Liver (tissue), 3 donors: ENCODE data around the gene KIAA1755.

Experiments
- EGR1 ChIP-seq, 2 donors: IDR thresholded peaks; 2 replicates each; pipeline ENCODE4 v1.6.1; 2016 to 2018; ENCODE audit warnings: antibody characterized with exemption in 2 of 2, low read depth in 2 of 2
- FOXA1 ChIP-seq: IDR thresholded peaks from 2 replicates; pipeline ENCODE4 v1.6.1; 2016; ENCODE audit warnings: antibody characterized with exemption
- GABPA ChIP-seq, 2 donors: IDR thresholded peaks in 1 of 2; conservative IDR thresholded peaks in 1 of 2; 2 replicates each; pipeline ENCODE4 v1.6.1; 2016; ENCODE audit warnings: antibody characterized with exemption in 2 of 2, mild to moderate bottlenecking in 1 of 2, moderate library complexity in 1 of 2
- JUND ChIP-seq, 2 donors: IDR thresholded peaks; 2 replicates each; pipeline ENCODE4 v1.6.1; 2016; ENCODE audit warnings: antibody characterized with exemption in 2 of 2
- RAD21 ChIP-seq, 2 donors: IDR thresholded peaks; 2 replicates each; pipeline ENCODE4 v1.6.1; 2016; ENCODE audit warnings: antibody characterized with exemption in 2 of 2, mild to moderate bottlenecking in 2 of 2
- SP1 ChIP-seq: IDR thresholded peaks from 2 replicates; pipeline ENCODE4 v1.6.1; 2018; ENCODE audit warnings: antibody characterized with exemption, mild to moderate bottlenecking
- TAF1 ChIP-seq: conservative IDR thresholded peaks from 2 replicates; pipeline ENCODE4 v1.6.1; 2016; ENCODE audit warnings: antibody characterized with exemption, mild to moderate bottlenecking
- YY1 ChIP-seq: IDR thresholded peaks from 2 replicates; pipeline ENCODE4 v1.6.1; 2016; ENCODE audit warnings: antibody characterized with exemption, mild to moderate bottlenecking
- TF ChIP-seq, protein P1 (sequence below): fragments of 150-350 bp; IDR thresholded peaks from 2 replicates; pipeline ENCODE4 v1.5.1; 2017; ENCODE audit warnings: improper control_type of control experiment, low read depth, low read length; ENCODE audit not compliant: missing input control
- TF ChIP-seq, protein P2 (sequence below): IDR thresholded peaks from 2 replicates; pipeline ENCODE4 v1.6.1; 2016; ENCODE audit warnings: antibody characterized with exemption, mild to moderate bottlenecking
- TF ChIP-seq, protein P3 (sequence below): IDR thresholded peaks from 2 replicates; pipeline ENCODE4 v1.6.1; 2016; ENCODE audit warnings: antibody characterized with exemption
- TF ChIP-seq, protein P4 (sequence below): IDR thresholded peaks from 2 replicates; pipeline ENCODE4 v1.6.1; 2016; ENCODE audit warnings: antibody characterized with exemption
- TF ChIP-seq, protein P5 (sequence below): IDR thresholded peaks from 2 replicates; pipeline ENCODE4 v1.6.1; 2016; ENCODE audit warnings: antibody characterized with exemption
- donor health status: healthy.
- donor health status: healthy.

DNA sequence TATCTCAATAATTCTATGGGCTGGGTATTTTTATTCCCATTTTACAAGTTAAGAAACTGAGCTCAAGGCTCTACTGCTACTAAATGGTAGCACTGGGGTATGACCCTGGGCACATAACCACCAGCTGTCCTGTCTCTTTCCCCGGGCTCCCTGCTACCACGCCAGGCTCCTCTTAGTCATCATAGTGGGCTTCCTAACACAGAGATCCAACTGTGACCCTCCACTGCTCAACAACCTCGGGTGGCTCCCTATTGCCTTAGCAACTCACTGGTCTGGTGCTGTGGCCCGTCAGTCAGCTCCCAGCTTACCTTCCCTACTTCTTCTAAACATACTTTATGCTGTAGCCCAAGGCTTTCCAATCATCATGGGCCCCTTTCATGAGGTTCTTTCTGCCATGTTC lies 4.5 kb downstream of the KIAA1755 start:
- TF ChIP-seq, protein P1, sequence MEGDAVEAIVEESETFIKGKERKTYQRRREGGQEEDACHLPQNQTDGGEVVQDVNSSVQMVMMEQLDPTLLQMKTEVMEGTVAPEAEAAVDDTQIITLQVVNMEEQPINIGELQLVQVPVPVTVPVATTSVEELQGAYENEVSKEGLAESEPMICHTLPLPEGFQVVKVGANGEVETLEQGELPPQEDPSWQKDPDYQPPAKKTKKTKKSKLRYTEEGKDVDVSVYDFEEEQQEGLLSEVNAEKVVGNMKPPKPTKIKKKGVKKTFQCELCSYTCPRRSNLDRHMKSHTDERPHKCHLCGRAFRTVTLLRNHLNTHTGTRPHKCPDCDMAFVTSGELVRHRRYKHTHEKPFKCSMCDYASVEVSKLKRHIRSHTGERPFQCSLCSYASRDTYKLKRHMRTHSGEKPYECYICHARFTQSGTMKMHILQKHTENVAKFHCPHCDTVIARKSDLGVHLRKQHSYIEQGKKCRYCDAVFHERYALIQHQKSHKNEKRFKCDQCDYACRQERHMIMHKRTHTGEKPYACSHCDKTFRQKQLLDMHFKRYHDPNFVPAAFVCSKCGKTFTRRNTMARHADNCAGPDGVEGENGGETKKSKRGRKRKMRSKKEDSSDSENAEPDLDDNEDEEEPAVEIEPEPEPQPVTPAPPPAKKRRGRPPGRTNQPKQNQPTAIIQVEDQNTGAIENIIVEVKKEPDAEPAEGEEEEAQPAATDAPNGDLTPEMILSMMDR: no peak
- TF ChIP-seq TAF1 (no peak), RAD21 (IDR thresholded peaks at IDR 0.05) (no peak), YY1 (no peak), GABPA (IDR thresholded peaks at IDR 0.05 in 1 of 2, conservative IDR thresholded peaks at IDR 0.05 in 1 of 2) (no peak), FOXA1 (no peak), SP1 (no peak), EGR1 (IDR thresholded peaks at IDR 0.05; ENCODE audit: low read depth in 2 of 2) (no peak), JUND (IDR thresholded peaks at IDR 0.05) (no peak)
- TF ChIP-seq, protein P2, sequence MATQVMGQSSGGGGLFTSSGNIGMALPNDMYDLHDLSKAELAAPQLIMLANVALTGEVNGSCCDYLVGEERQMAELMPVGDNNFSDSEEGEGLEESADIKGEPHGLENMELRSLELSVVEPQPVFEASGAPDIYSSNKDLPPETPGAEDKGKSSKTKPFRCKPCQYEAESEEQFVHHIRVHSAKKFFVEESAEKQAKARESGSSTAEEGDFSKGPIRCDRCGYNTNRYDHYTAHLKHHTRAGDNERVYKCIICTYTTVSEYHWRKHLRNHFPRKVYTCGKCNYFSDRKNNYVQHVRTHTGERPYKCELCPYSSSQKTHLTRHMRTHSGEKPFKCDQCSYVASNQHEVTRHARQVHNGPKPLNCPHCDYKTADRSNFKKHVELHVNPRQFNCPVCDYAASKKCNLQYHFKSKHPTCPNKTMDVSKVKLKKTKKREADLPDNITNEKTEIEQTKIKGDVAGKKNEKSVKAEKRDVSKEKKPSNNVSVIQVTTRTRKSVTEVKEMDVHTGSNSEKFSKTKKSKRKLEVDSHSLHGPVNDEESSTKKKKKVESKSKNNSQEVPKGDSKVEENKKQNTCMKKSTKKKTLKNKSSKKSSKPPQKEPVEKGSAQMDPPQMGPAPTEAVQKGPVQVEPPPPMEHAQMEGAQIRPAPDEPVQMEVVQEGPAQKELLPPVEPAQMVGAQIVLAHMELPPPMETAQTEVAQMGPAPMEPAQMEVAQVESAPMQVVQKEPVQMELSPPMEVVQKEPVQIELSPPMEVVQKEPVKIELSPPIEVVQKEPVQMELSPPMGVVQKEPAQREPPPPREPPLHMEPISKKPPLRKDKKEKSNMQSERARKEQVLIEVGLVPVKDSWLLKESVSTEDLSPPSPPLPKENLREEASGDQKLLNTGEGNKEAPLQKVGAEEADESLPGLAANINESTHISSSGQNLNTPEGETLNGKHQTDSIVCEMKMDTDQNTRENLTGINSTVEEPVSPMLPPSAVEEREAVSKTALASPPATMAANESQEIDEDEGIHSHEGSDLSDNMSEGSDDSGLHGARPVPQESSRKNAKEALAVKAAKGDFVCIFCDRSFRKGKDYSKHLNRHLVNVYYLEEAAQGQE: no peak
- TF ChIP-seq, protein P3, sequence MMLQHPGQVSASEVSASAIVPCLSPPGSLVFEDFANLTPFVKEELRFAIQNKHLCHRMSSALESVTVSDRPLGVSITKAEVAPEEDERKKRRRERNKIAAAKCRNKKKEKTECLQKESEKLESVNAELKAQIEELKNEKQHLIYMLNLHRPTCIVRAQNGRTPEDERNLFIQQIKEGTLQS: no peak
- TF ChIP-seq, protein P4, sequence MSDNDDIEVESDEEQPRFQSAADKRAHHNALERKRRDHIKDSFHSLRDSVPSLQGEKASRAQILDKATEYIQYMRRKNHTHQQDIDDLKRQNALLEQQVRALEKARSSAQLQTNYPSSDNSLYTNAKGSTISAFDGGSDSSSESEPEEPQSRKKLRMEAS: no peak
- TF ChIP-seq, protein P5, sequence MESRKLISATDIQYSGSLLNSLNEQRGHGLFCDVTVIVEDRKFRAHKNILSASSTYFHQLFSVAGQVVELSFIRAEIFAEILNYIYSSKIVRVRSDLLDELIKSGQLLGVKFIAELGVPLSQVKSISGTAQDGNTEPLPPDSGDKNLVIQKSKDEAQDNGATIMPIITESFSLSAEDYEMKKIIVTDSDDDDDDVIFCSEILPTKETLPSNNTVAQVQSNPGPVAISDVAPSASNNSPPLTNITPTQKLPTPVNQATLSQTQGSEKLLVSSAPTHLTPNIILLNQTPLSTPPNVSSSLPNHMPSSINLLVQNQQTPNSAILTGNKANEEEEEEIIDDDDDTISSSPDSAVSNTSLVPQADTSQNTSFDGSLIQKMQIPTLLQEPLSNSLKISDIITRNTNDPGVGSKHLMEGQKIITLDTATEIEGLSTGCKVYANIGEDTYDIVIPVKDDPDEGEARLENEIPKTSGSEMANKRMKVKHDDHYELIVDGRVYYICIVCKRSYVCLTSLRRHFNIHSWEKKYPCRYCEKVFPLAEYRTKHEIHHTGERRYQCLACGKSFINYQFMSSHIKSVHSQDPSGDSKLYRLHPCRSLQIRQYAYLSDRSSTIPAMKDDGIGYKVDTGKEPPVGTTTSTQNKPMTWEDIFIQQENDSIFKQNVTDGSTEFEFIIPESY: no peak
